Brain pericyte (primary cell): ENCODE measurements around the gene HNRNPC.
"Not testable (repeated sequence)": the region's sequence is repeated elsewhere in the genome, so short reads cannot be mapped to it uniquely, and the experiment has no call there.

Experiments used
- DNase-seq: peaks from one replicate; pipeline ENCODE4 v3.0.0-alpha.2; 2012; ENCODE audit warnings: low read depth, low spot score

The HNRNPC gene

DNA sequence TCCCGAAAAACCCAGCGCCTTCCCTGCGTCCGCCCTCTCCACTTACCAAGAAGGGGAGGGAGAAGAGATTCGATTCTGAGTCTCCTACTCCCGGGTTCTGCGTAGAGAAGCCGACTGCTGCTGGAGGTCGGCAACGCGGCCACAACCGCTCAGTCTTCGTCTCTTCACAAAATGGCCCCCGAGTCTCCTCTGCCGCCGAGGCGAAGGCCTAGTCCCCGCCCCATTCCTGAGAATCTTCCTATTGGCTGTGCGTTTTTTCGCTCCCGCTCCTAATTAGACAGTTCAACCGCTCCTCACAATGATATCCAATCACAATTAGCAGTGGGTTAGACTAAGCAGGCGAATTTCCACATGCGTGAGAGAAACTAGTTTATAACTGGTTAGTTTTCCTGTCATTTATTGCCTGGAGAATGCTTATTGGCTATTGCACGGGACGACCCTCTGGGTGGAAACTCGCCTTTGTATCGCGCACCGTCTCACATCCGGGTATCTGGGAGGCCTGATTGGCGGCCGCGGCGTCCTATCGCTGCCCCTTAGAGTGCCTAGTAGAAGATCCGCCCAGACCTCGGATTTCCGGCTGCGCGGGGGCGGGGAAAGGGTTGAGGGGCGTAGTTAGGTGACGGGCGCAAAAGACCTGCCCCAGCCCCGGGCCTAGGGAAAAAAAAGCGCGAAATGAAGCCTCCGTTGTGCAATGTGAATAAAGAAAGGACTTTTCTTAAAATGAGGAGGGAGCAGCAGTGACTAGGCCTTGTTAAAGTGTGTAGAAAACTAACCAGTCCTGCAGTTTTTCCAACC, at the start of gene HNRNPC:
TSS of gene HNRNPC (minus strand) at position 191 of the 795 bp plus-strand sequence. CDS start 35,249 bp downstream, outside the sequence.
- peak; percentile 100 for DNase-seq

GRCh38 chr14:21317398-21317797, 48.2 kb upstream of the HNRNPC start:
- no peak for DNase-seq

GRCh38 chr14:21313512-21313911, 44.3 kb upstream of the HNRNPC start:
- DNase-seq, result no peak

DNA sequence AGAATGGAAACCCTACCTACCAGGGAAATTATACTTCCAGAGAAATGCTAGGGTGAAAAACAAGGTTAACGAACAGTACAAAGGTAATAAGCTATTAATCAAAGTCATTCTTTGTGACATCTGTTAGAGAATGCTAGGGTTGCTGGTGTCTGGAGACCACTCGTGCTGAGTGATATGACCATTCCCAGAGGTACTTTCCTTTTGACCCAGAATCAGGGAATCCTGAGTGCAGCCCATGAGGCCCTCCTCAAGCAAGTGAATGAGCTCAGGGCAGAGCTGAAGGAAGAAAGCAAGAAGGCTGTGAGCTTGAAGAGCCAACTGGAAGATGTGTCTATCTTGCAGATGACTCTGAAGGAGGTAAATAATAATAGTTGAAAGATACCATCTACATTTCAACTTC, 42.4 kb upstream of the HNRNPC start:
- DNase-seq, result no peak

DNA sequence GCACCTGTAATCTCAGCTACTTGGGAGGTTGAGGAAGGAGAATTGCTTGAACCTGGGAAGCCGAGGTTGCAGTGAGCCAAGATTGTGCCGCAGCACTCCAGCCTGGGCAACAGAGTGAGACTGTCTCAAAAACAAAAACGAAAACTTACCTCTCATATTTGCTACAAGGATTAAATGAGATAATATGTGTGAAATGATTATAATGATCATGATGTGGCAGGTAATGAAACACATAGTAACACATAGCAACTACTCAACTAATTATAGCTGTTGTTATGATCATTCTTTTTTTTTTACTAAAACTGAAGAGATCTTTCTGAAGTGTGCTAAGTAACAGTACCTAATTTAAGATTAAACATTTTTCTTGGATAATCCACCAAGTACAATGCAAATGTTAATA, 40.7 kb upstream of the HNRNPC start:
- DNase-seq, result no peak

GRCh38 chr14:21309238-21309636, 40.0 kb upstream of the HNRNPC start:
- DNase-seq, result no peak

- peak; percentile 13 for DNase-seq
These were observed 39.4 kb upstream of the HNRNPC start for GRCh38 chr14:21308479-21309237.

- DNase-seq, result no peak
These were observed 38.9 kb upstream of the HNRNPC start for GRCh38 chr14:21308132-21308478.

- DNase-seq, result no peak
These were observed 38.4 kb upstream of the HNRNPC start for GRCh38 chr14:21307637-21308036.

DNA sequence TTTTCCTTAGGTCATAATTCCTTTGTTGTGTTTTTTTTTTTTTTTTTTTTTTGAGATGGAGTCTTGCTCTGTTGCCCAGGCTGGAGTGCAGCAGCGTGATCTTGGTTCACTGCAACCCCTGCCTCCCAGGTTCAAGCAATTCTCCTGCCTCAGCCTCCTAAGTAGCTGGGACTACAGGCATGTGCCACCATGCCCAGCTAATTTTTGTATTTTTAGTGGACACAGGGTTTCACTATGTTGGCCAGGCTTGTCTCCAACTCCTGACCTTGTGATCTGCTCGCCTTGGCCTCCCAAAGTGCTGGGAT, 33.5 kb upstream of the HNRNPC start:
- not testable (repeated sequence) for DNase-seq

- no peak for DNase-seq
These were observed 33.0 kb upstream of the HNRNPC start for GRCh38 chr14:21302013-21302835.

- DNase-seq, result no peak
These were observed 31.6 kb upstream of the HNRNPC start for GRCh38 chr14:21300892-21301291.

GRCh38 chr14:21299562-21300130, 30.4 kb upstream of the HNRNPC start:
- DNase-seq, result no peak

GRCh38 chr14:21298358-21298757, 29.1 kb upstream of the HNRNPC start:
- DNase-seq, result no peak

GRCh38 chr14:21294026-21294425, 24.8 kb upstream of the HNRNPC start:
- not testable (repeated sequence) for DNase-seq

DNA sequence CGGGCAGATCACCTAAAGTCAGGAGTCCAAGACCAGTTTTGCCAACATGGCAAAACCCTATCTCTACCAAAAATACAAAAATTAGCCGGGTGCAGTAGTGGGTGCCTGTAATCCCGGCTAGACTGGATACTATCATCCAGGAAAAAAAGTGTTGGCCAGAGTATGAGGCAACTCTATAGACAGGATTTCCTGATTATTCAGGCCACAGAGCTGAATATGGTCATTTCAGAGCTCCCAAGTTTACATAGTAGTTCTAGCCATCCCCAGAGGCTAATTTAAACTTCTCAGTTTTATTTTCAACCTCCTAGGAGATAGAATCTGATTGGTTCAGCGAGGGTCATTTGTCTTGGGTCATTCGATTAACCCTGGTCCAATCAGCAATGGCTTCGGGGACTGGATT, 17.9 kb upstream of the HNRNPC start:
- no peak for DNase-seq

DNA sequence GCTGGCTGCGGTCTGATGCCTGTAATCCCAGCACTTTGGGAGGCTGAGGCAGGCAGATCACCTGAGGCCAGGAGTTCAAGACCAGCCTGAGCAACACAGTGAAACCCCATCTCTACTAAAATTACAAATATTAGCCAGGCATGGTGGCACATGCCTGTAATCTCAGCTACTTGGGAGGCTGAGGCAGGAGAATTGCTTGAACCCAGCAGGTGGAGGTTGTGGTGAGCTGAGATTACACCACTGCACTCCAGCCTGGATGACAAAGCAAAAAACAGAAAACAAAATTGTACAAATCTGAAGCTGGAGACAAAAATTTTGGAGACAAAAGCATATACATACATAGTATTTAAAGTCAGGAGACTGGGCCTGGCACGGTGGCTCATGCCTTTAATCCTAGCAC, 17.3 kb upstream of the HNRNPC start:
- not testable (repeated sequence) for DNase-seq

- not testable (repeated sequence) for DNase-seq
These were observed 12.7 kb upstream of the HNRNPC start for GRCh38 chr14:21281917-21282316.

DNA sequence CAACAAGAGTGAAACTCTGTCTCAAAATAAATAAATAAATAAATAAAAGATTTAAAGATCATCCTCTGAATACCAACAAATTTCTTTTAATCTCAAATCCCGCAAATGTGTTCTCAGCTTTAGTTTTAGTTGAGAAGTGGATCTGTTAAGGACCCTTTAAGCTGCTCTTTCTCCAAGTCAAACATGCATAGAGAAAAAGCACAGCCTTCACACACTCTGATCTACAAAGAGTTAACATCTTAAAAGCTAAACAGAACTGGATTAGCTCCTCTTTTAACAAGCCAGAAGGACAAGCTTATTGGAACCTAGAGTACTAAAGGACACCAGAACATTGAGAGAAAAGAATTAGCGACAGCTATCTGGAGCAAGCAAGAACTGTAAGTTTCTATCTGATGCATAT, 10.5 kb upstream of the HNRNPC start, which contains the start of gene RPGRIP1:
TSS of gene RPGRIP1 (plus strand) at position 301 of the 400 bp plus-strand sequence. CDS start 7,894 bp downstream, outside the sequence.
- DNase-seq, result no peak

- no peak for DNase-seq
These were observed 9.4 kb upstream of the HNRNPC start for GRCh38 chr14:21278632-21279031.

- DNase-seq, result no peak
These were observed 6.1 kb upstream of the HNRNPC start for GRCh38 chr14:21275261-21275858.
